ENCODE data around the gene ALDH4A1. TPM values are rescaled to one million over a fixed set of nuclear protein-coding genes. Genes with fewer than 3 reads are reported as not detected.
A peak's percentile ranks its signal among the peaks of the same experiment; 100 is the strongest.

ALDH4A1 gene
- total and polyA plus RNA-seq, 9 of the 15 experiments (the other 6 are each of a cell fraction or from before 2014, with no cell fraction given), result 0.27 to 31.4 (median 16.6) TPM

- Histone ChIP-seq H3K27me3 (ENCODE audit: control insufficient read depth in 2 of 2, insufficient read depth in 2 of 2, low read length in 2 of 2) (no peaks in the 10 kb centered on the region; a peak in 1 of 5 replicates), H3K9ac (ENCODE audit: insufficient read depth in 1 of 2, low read depth in 2 of 2, low read length in 2 of 2) (peak overlapping the region in 1 of 2 experiments; percentile 19; a peak in 1 of 4 replicates), H2AFZ (ENCODE audit: low read depth, low read length) (no peak overlapping the region), H3K4me3 (no peak overlapping the region), H3K79me2 (ENCODE audit: control insufficient read depth, insufficient read depth, low read length) (no peaks in the 10 kb centered on the region), H3K9me3 (replicated peaks; ENCODE audit: control insufficient read depth, insufficient read depth, low read depth, low read length) (no peaks in the 10 kb centered on the region), H4K20me1 (replicated peaks; ENCODE audit: control insufficient read depth, insufficient read depth, low read length) (peaks cover 12% of the 10 kb centered on the region), H3K4me2 (ENCODE audit: insufficient read depth, low read length) (no peak overlapping the region), H3K36me3 (ENCODE audit: control insufficient read depth, insufficient read depth, low read length) (no peaks in the 10 kb centered on the region), H3K27ac (ENCODE audit: extremely low read depth, low read depth, low read length) (no peak overlapping the region), H3K4me1 (replicated peaks in 1 of 2; ENCODE audit: control insufficient read depth in 2 of 2, insufficient read depth in 2 of 2, low read length in 2 of 2) (peaks cover 0 to 23% of the 10 kb centered on the region in 2 experiments; a peak in 2 of 5 replicates), H3K9me1 (ENCODE audit: control insufficient read depth, insufficient read depth, low read length) (no peaks in the 10 kb centered on the region)
- peak; percentile 98 for ATAC-seq
- peak; percentile 99 for FAIRE-seq
- ChIA-PET POLR2A (interaction anchor here (0.6 to 1.5 kb wide), 5 partner anchors 9 to 299 kb away, joined by 3 to 6 read pairs (median 3); no protein-coding TSS in a partner anchor), CTCF (ENCODE audit: low intra/inter-chr PET ratio) (interaction anchor here (1.0 to 2.3 kb wide), 5 partner anchors 21 to 278 kb away, joined by 3 to 27 read pairs (median 4); no protein-coding TSS in a partner anchor)
- no TSS peak for BruUV-seq (replicated peaks)
- in situ Hi-C loops (cut with MboI) (loop anchor here (5.0 kb wide), 1 partner anchor 273 kb away; no protein-coding TSS in a partner anchor), intact Hi-C loops (cut with micrococcal nuclease) (loop anchor here (1.0 kb wide), 1 partner anchor 278 kb away; no protein-coding TSS in a partner anchor)
- WGBS (ENCODE audit: insufficient coverage, low coverage, missing lambda C conversion rate), result 22% methylated on average over 20 of the region's 20 CpGs
- DNase-seq (ENCODE audit: extremely low read depth in 1 of 4, low spot score in 3 of 4), result peak; percentile 92 to 94 (median 92)
- TF ChIP-seq HDAC3 (IDR thresholded peaks at IDR 0.05; ENCODE audit: borderline replicate concordance, partially characterized antibody) (no peak), CCNT2 (IDR thresholded peaks at IDR 0.05; ENCODE audit: borderline replicate concordance, extremely low read depth, insufficient read length, low read depth, low read length) (no peak), ZFX (CRISPR knock-in tag; IDR thresholded peaks at IDR 0.05) (peak; percentile 46), STAG1 (CRISPR knock-in tag; IDR thresholded peaks at IDR 0.05; ENCODE audit: borderline replicate concordance) (peak; percentile 79; the same call in 1 of the 2 replicates), RB1 (IDR thresholded peaks at IDR 0.05; ENCODE audit: low read depth) (0 out of 2 replicates have a peak, but pooled peaks have one; percentile 14), GABPB1 (CRISPR knock-in tag; IDR thresholded peaks at IDR 0.05) (peak; percentile 45; the same call in 1 of the 2 replicates), CREB1 (IDR thresholded peaks at IDR 0.05) (no peak; the same call in 1 of the 2 replicates), CREB1 (CRISPR knock-in tag; IDR thresholded peaks at IDR 0.05) (no peak), CHD2 (IDR thresholded peaks at IDR 0.05; ENCODE audit: low read depth, low read length) (0 out of 2 replicates have a peak, but pooled peaks have one; percentile 20), SMAD2 (IDR thresholded peaks at IDR 0.05; ENCODE audit: low read depth, low read length) (no peak), BRCA1 (IDR thresholded peaks at IDR 0.05) (no peak), BRCA1 (CRISPR knock-in tag; IDR thresholded peaks at IDR 0.05) (no peak), DEAF1 (CRISPR knock-in tag; IDR thresholded peaks at IDR 0.05) (peak; percentile 52; the same call in 1 of the 2 replicates), SIN3A (IDR thresholded peaks at IDR 0.05; ENCODE audit: borderline replicate concordance in 2 of 2, control insufficient read depth in 1 of 2, low read depth in 2 of 2, low read length in 2 of 2) (no peak), RCOR1 (IDR thresholded peaks at IDR 0.05; ENCODE audit: borderline replicate concordance in 1 of 2, low read depth in 2 of 2, low read length in 2 of 2) (0 out of 4 replicates have a peak, but pooled peaks of 1 of the 2 experiments have one; percentile 23), AFF4 (CRISPR knock-in tag; IDR thresholded peaks at IDR 0.05) (no peak)
Observed at GRCh38 chr1:18875107-18875795, 27.1 kb downstream of the ALDH4A1 start.
